ENCODE results near the gene PTPRN2.
"Not testable (repeated sequence)": the region's sequence is repeated elsewhere in the genome, so short reads cannot be mapped to it uniquely, and the experiment has no call there.

PTPRN2 gene

DNA sequence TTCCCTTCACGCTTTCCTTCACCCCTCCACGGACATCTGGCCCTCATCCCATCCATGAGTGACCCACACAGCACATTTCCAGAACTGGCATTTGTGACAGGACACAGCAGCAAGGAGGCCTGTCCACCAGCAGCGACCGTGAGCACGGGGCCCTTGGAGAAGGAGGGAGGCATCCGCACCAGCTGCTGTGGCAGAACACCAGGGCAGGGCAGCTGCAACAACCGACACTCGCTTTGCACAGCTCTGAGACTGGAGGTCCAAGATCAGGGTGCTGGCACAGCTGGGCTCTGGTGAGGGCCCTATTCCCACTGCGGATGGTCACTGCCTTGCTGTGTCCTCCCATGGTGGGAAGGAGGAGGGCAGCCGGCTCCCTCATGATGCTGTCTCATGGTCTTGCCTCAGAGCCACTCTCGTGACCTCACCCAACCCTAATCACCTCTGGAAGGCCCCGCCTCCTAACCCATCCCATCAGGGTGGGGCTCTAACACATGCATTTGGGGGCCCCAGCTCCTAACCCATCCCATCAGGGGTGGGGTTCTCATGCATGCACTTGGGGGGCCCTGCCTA, 36.7 kb downstream of the PTPRN2 start:
- DNase-seq (ENCODE audit: low spot score): no peak

DNA sequence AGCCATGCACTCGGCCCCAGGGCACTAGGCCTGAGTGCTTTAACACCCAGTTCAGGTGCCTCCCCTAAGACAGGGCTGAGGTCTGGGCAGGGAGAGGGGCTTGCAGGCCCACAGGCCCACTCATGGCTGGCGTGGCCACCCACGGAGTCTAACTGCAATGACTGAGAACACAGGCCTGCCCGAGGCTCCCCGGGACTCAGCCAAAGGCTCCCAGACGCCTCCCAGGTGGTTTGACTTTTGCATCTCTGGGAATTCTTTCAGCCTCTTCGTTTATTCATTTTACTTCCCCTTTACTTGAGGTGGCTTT, 37.3 kb downstream of the PTPRN2 start:
- no peak for DNase-seq (ENCODE audit: low spot score)

DNA sequence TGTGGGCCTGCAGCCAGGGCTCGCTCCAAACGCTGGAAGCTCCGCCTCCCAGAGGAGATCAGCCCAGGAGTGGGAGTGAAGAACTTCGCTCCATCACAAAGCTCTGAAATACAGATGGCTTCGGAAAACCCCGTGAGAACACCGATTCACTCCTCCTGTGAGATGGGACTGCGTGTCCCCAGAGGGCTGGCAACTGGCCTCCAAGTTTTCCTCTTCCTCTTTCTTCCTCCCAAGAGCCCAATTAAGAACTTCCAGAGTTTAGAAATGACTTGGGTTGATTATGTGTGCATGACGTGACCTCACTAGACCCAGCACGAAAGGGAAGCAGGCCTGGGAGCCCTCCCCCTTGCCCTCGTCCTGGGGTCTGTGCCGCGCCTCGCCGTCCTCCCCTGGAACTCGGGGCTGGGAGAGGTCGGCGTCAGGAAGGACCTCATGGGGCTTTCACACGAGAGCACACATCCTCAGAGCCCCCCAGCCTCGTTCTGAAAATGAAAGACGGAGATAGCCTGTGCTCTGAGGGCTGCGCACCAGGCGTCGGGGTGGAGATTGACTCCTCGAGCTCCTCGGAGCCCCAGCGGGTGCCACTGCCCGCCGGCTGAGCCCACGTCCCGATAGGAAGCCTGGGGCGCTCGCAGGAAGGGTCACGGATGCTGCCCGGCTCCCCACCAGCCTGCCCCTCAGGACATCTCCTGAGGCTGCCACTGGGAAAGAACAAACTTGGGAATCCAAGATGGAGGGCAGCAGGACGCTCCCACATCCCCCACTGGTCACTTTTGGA, 37.8 kb downstream of the PTPRN2 start:
- no peak for DNase-seq (ENCODE audit: low spot score)

DNA sequence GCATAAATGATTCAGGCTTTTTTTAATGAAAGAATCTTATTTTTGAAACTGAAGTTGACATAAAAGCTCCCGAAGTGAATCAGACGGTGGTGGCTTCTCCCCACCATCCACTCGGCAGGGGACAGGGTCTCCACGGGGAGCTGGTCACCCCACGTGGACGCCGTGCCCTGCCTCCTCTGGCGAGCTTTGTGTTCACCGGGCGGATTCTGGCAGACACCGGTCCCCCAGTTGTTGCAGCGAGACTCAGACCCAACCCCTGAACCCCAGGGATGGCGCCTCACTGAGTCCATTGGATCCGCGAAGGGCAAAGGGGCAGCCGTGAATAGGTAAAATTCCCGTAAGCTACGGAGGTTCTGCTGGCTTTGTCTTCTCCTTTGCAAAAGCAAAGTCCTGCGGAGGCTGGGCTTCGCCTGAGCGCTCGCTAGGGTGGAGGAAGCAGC, 38.4 kb downstream of the PTPRN2 start:
- DNase-seq (ENCODE audit: low spot score): no peak

DNA sequence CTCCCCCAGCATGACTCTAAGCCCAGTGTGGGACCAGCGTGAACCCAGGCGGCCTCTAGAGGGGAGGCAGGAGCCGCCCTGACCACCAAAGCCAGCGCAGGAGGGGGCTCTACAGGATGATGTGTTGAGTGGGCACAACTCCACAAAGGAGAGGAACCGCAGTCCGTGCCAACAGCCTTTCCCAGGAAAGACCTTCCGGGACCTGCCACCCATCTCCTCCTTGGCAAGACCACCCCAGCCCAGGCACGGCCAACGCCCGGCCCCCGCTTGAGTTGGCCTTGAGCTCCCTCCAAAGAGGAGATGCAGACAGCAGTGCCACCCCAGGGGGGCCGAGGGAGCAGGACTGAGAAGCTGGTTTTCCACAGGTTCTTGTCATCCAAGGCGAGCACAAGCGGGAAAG, 38.9 kb downstream of the PTPRN2 start:
- DNase-seq (ENCODE audit: low spot score): no peak

DNA sequence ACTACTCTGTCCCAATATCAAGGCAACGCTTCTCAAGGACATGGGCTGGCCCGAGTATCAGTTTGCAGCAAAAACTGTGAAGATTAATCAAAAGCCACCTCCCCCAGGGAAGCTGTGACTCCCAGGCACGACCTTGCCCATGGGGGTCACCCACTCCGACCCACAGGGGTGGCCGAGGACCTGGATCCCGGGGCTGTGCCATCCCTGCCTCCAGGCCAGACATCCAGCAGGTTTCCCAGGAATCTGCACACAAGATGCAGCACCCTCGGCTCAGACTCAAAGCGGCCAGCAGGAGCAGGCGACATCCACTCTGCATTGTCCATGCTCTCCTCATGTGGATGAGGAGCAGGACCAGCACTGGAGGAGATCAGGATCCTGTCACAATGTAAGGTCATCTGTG, 39.8 kb downstream of the PTPRN2 start:
- no peak for DNase-seq (ENCODE audit: low spot score)

DNA sequence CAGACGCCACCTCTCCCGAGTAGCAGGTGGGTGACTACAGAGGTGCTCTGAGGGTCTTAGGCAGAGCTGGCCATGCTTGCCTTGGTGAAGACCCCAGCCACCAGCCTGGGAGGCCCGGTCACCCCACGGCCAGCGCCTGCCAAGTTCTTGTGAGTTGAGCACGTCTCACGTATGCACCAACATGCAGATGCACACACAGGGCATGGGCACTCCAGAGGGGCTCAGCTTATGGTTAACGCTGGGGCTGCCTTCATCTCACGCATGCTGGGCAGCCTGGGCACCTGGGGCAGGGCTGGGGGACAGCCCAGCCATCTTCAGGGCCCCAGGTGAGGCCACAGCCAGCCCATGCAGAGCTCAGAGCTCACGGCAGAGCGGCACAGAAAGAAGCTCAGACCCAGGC, 41.0 kb downstream of the PTPRN2 start:
- DNase-seq (ENCODE audit: low spot score): no peak

DNA sequence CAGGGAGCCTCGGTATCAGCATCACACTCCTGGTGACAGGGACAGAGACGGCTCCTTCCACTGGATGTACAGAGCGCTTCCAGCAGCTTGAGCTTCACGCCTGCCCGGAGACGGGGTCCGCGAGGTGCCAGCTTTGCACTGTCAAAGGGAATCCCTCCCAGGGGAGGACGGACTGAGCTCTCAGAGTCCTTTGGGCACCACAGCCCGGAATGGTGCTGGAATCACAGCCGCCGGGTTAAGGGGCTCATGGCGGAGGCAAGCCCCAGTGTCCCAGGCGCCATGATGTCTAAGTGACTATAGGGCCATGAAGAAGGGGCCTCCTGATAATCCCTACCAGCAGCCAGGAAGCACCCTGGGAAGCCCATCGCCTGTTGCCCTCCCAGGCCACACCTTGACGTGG, 41.4 kb downstream of the PTPRN2 start:
- no peak for DNase-seq (ENCODE audit: low spot score)

DNA sequence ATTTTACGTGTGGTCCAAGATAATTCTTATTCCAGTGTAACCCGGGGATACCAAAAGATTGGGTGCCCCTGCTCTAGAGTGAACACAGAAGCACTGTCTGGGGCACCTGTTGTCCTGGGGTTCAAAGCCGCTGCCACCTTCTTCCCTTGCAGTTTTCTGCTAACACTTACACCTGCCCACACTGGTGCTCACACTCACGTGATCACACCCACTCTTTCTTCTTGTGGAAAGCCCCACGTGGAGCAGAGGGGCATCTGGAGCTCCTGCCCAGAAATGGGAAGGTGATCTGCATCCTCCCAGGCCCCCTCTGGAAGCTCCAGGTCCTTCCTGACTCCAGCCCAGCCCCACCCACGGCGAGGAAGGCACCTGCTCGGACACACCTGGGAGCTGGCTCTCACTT, 42.9 kb downstream of the PTPRN2 start:
- no peak for DNase-seq (ENCODE audit: low spot score)

DNA sequence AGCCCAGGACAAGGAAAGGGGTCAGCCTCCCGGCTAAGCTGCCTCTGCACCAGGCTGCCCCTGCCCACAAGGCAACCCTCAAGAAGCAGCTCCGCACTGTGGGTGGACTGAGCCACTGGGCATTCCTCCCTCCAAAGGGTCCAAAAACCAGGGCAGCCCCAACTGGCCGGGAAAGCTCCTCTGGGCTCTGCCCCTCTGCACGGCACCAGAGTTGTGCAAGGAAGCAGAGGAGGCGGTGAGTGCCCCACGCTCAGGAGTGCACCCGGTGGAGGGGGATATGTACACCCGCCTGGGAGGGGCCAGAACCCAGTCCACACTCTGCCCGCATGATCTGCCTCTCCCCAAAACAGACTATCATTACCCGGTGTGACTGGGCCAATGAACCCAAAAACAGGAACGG, 43.8 kb downstream of the PTPRN2 start:
- DNase-seq (ENCODE audit: low spot score): no peak

DNA sequence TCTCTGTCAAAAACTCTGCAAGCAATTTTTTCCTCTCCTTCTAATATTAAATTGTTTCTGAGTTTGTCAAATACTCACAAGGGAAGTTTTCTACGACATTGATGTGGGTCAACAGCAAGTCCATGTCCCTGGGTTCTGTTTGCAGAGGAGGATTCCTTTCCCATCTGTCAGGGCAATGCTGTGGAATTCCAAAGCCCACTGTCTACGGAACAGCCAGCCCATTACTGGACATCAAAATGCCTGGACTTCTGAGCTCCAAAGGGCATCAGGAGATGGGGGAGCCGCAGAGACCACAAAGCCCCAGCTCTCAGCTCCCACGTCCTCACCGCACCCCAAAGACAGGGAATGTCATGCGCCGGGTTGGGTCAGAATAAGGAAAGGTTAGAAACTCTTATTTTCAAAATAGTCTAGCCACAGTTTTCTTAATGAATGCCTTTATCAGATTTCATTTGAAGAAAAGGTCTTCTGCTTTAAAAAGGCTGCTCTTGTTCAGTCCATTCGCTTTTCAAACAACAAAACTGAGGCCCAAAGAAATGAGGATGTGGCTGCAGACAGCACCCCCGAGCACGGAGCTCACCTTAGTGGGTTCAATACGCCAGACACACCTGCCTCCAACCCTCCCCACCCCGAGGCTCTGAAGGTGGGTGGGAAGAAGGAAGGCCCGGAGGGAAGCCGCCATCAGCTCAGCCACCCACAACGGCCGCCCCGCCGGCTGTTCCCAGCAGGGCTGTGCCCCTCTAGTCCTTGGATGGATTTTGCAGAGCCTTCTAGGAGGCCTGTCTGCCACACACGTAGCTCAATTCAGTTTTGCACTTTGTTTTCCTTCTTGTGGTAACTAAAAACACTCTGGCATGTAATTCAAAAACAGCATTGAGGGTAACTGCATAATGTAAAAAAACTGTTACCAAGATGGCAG, 44.7 kb downstream of the PTPRN2 start:
- DNase-seq (ENCODE audit: low spot score): no peak

DNA sequence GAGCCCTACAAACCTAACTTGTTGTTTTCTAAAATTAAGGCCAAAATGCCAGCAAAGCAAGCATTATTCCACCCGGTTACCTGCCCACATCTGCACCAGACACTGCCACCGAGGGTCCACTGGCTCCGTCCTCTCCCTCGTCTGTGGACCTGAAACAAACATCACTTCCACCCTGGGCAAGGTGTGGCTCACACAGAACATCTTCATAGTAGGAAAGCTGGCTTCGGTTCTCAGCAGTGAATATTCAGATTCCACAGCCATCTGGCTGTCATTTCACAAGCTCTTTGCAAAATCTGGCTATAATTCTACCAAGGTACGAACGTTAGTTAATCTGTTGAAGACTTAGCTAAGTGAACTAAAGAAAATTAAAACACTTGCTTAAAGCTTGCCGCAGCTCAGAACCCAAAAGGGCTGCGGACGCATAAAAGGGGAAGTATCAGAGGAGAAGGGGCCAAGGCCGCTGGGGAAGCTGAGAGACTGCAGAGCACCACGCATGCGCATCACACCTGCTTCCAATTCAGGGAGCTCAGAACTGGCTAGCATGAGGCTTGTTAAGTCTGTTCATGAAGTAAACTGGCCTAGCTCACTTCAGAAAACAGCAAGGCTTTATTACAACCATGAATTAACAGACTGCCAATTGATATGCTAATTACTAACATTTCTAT, 46.1 kb downstream of the PTPRN2 start:
- DNase-seq (ENCODE audit: low spot score): peak; percentile 85

DNA sequence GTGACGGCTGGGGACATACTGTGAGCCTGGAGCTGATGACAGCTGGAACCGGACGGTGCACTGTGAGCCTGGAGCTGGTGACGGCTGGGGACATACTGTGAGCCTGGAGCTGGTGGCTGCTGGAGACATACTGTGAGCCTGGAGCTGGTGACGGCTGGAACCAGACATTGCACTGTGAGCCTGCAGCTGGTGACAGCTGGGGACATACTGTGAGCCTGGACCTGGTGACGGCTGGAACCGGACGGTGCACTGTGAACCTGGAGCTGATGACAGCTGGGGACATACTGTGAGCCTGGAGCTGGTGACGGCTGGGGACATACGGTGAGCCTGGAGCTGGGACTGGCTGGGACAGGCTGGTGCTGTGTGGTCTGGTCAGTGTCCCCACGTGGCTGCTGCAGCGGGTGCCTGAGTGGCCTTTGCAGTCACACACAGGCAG, 47.9 kb downstream of the PTPRN2 start:
- no peak for DNase-seq (ENCODE audit: low spot score)

DNA sequence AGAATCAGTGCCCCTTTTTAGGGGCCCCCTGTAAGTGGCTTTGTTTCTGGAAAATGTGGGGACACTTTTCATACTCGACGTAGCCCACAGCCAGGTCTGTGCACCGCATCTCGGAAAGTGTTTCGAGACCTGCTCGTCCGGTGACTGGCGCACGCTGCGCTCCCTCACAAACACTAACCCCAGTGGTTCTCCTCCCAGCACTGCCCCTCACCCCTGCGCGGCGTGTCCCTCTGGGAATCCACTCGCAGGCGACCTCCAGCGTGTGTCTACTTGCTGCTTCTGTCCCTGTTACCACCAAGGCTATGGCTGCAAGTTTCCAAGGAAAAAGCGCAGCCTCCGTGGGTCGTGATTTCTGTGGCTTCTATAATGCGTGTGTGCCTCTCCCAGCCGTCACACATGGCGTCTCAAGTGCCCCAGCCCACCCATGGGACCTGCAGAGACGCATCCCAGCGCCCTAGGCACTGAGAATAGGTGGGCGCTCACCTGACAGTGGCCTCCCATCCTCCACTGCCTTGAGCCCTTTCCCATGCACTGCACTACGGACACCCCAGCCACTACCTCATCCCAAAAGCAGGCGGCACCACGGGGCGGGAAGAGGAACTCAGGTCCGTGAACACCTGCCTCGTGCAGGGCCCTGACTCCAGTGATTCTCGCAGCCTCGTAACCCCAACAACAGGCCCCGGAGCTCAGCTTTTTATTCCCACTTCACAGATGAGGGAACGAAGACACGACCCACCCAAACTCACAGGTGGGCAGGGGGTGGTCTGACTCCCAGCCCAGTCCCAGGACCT, 49.3 kb downstream of the PTPRN2 start:
- DNase-seq (ENCODE audit: low spot score): no peak

DNA sequence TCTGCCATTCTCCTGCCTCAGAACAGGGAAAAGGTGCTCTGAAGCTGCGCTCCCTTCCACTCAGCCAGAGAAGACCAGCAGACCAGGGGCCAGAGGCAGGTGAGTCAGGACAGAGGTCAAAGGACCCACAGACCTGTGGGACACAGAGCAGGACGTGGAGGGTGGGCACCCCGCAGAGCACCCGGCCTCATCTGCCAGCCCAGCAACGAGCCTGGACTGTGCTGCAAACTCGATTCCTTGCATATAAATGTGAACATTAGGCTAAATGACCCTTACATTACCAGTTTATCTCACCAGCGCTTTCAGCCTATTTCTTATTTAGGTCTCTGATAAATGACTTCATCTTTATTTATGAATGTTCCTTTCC, 50.1 kb downstream of the PTPRN2 start:
- DNase-seq (ENCODE audit: low spot score): no peak

DNA sequence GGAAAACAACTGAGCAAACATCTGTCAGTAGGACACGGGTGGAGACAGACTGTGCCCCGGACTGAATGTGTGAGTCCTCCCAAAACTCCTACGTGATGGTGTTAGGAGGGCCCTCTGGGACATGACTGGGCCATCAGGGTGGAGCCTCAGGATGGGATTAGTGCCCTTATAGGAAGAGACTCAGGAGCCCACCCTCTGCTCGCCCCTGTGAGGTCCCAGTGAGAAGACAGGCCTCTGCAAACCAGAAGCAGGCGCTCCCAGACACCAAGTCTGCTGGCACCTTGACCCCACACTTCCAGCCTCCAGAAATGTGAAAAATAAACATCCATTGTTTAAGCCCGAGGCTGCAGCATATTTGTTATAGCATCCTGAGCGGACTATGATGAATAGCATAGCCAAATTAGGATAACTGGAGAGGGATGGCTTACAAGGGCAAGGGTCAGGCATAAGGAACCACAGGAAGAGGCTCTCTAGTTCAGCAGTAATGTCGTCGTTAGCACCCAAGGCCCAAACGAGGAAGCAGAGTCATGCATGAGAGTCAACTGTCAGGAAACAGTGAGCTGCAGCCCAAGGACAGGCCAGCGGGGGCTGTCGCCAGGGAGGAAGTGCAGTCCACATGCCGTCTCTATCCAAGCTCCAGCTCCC, 50.6 kb downstream of the PTPRN2 start:
- no peak for DNase-seq (ENCODE audit: low spot score)

DNA sequence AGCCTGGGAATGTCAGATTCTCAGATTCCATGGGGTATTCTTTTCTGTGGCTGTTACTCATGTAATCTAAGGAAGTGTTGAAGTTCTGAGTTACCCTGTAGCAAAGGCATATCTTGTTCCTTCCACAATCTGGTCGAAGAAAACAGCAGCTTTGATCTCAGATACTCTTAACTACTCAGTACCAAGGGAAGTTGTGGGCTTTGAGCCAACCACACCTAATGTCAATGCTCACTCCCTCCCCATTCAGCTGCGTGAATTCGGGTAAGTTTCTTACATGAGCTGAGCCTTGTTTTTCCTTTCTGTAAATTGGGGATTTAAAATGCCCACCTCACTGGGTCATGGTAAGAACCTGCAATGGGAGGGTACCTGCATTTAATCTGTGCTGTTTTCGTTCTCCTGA, 52.5 kb downstream of the PTPRN2 start:
- DNase-seq (ENCODE audit: low spot score): no peak

DNA sequence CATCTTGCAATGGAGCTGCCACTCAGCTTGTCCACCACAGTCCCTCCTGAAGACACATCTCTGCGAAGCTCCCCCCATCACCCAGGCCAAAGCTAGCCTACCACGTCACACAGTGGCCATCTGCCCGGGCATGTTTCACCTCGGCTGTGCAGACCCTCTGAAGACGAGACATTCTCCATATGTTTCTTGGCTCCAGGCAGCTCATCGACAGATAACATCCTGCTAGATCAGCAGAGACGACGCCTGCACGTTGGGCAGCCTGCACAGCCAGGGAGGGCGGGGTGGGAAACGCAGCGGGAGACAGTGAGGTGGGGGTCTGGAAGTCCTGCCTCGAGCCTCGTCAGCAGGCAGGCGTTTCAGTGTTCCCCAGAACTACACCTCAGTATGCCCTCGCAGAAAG, 53.0 kb downstream of the PTPRN2 start:
- no peak for DNase-seq (ENCODE audit: low spot score)

DNA sequence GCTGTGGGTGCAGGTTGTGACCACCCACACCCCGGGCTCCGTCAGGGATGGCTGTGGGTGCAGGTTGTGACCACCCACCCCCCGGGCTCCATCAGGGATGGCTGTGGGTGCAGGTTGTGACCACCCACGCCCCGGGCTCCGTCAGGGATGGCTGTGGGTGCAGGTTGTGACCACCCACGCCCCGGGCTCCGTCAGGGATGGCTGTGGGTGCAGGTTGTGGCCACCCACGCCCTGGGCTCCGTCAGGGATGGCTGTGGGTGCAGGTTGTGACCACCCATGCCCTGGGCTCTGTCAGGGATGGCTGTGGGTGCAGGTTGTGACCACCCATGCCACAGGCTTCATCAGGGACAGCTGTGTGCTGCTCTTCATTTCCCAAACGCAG, 53.5 kb downstream of the PTPRN2 start:
- DNase-seq (ENCODE audit: low spot score): not testable (repeated sequence)

DNA sequence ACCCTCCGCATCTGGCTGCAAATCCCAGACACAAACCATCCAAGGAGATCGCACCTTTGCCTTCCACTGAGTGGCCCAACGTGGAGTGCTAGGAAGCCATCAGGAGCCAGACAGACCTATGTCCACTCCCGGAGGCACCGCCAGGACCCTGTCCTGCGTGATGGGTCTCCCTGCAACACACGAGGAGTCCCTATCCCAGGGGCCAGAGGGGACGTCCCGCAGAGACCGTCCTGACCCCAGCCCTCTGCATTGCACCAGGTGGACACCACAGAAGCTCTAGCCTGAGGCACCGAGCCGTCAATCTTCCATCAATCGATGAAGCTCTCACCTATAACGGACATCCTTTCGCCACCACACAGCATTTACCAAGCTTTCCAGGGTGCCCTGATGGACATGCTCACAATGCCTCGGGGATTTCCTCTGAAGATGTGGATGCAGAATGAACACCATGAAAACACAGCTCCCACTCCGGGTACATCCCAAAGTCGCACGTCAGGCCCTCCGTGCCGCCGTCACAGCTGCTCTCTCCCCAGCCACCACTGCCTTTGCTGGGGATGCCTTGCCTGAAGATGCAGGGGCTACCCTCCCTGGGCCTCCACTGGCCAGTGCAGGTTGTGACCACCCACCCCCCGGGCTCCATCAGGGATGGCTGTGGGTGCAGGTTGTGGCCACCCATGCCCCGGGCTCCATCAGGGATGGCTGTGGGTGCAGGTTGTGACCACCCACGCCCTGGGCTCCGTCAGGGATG, 54.1 kb downstream of the PTPRN2 start:
- no peak for DNase-seq (ENCODE audit: low spot score)
